Endothelial cell of umbilical vein (primary cell): ENCODE data around the gene NME4. TPM values are rescaled to one million over a fixed set of nuclear protein-coding genes. Genes with fewer than 3 reads are reported as not detected.

Experiments
- BruUV-seq: library from RNA; stranded (reverse); fragments of 400-500 nt; replicated peaks from 2 replicates; lab custom pipeline; 2021; lab: Mats Ljungman, UMichigan
- CTCF ChIA-PET: fragments of 300-600, 350-600 bp; sonication (Branson Sonifier 250); formaldehyde crosslinking; loops from one replicate; lab custom pipeline; 2021; ENCODE audit warnings: antibody characterized with exemption, inconsistent platforms; lab: Charles Lee
- POLR2A ChIA-PET: fragments of 300-600, 350-600 bp; sonication (Branson Sonifier 250); formaldehyde crosslinking; loops from one replicate; lab custom pipeline; 2021; ENCODE audit warnings: antibody characterized with exemption, inconsistent platforms; lab: Charles Lee
- DNase-seq: peaks from one replicate; pipeline ENCODE4 v3.0.0-alpha.2; 2011; ENCODE audit warnings: low read depth, low spot score
- FAIRE-seq: peaks from 2 replicates; lab custom pipeline; 2011; peaks lifted over from hg19 to GRCh38; lab: Jason Lieb, UNC
- H2AFZ ChIP-seq: 2 replicates; pipeline ENCODE4 v1.6.0; 2012; ENCODE audit warnings: low read depth, low read length, control low read depth, inconsistent platforms
- H3K27ac ChIP-seq: 2 replicates; pipeline ENCODE4 v1.5.1; 2011; ENCODE audit warnings: low read depth, mild to moderate bottlenecking, control low read depth, low read length, moderate library complexity; ENCODE audit not compliant: insufficient read depth
- H3K27me3 ChIP-seq, 2 experiments: 2 replicates each; pipeline versions ENCODE4 v1.6.0 to v1.6.1; 2011; ENCODE audit warnings: low read length in 2 of 2, mixed read lengths in 1 of 2; ENCODE audit not compliant: control insufficient read depth in 2 of 2, insufficient read depth in 2 of 2
- H3K36me3 ChIP-seq, 2 experiments: 2 replicates in 1 of 2; 3 replicates in 1 of 2; pipeline ENCODE4 v1.5.1; 2011; ENCODE audit warnings: low read length in 2 of 2, mild to moderate bottlenecking in 1 of 2, moderate library complexity in 1 of 2; ENCODE audit not compliant: control insufficient read depth in 2 of 2, insufficient read depth in 2 of 2; ENCODE audit errors: extremely low read depth in 1 of 2
- H3K4me1 ChIP-seq: 3 replicates; pipeline ENCODE4 v1.5.1; 2011; ENCODE audit warnings: mild to moderate bottlenecking, low read length; ENCODE audit not compliant: control insufficient read depth, insufficient read depth; ENCODE audit errors: extremely low read depth
- H3K4me2 ChIP-seq: 2 replicates; pipeline ENCODE4 v1.6.1; 2011; ENCODE audit warnings: low read length, control low read depth, mixed read lengths; ENCODE audit not compliant: insufficient read depth
- H3K4me3 ChIP-seq, 3 experiments: fragments of 200-600 bp in 1 of 3; sonication (generic), shearing (Covaris generic) in 1 of 3; replicated peaks in 1 of 3; 2 replicates each; pipeline ENCODE4 v1.5.1; 2011 to 2016; ENCODE audit warnings: control low read depth in 3 of 3, low read length in 3 of 3, mild to moderate bottlenecking in 2 of 3, inconsistent platforms in 1 of 3, low read depth in 1 of 3, moderate library complexity in 1 of 3; ENCODE audit not compliant: insufficient read depth in 1 of 3
- H3K79me2 ChIP-seq: 2 replicates; pipeline ENCODE4 v1.6.0; 2012; ENCODE audit warnings: low read length, inconsistent platforms; ENCODE audit not compliant: control insufficient read depth, insufficient read depth
- H3K9ac ChIP-seq: replicated peaks from 2 replicates; pipeline ENCODE3; 2011; ENCODE audit warnings: low read length, control low read depth; ENCODE audit not compliant: insufficient read depth; ENCODE audit errors: extremely low read depth
- H3K9me1 ChIP-seq: replicated peaks from 3 replicates; pipeline ENCODE4 v1.6.0; 2011; ENCODE audit warnings: mild to moderate bottlenecking, low read length; ENCODE audit not compliant: control insufficient read depth, insufficient read depth; ENCODE audit errors: extremely low read depth
- H3K9me3 ChIP-seq: replicated peaks from 2 replicates; pipeline ENCODE4 v1.5.1; 2012; ENCODE audit warnings: low read length, inconsistent platforms; ENCODE audit not compliant: control insufficient read depth, insufficient read depth
- H4K20me1 ChIP-seq: replicated peaks from 2 replicates; pipeline ENCODE3; 2011; ENCODE audit warnings: mild to moderate bottlenecking, low read length; ENCODE audit not compliant: control insufficient read depth, insufficient read depth; ENCODE audit errors: extremely low read depth
- CTCF ChIP-seq, 2 donors: IDR thresholded peaks; 1 replicate in 1 of 2; 2 replicates in 1 of 2; pipeline ENCODE4 v1.5.1; 2011; ENCODE audit warnings: low read length in 2 of 2, mild to moderate bottlenecking in 2 of 2, moderate library complexity in 2 of 2, control low read depth in 1 of 2, inconsistent platforms in 1 of 2, low read depth in 1 of 2; ENCODE audit not compliant: insufficient read depth in 1 of 2; ENCODE audit errors: extremely low read depth in 1 of 2
- EZH2 ChIP-seq: IDR thresholded peaks from 2 replicates; pipeline ENCODE4 v1.6.1; 2012; ENCODE audit warnings: borderline replicate concordance, low read depth, mild to moderate bottlenecking, moderate library complexity, low read length, inconsistent platforms; ENCODE audit not compliant: severe bottlenecking
- FOS ChIP-seq: IDR thresholded peaks from 2 replicates; pipeline ENCODE4 v1.6.1; 2011; ENCODE audit warnings: mild to moderate bottlenecking, low read length, moderate library complexity, borderline replicate concordance; ENCODE audit not compliant: insufficient read depth
- GATA2 ChIP-seq: IDR thresholded peaks from 2 replicates; pipeline ENCODE4 v1.7.0; 2011; ENCODE audit warnings: low read depth, mild to moderate bottlenecking, moderate library complexity, mixed read lengths, low read length; ENCODE audit not compliant: insufficient read length, insufficient read depth
- JUN ChIP-seq: IDR thresholded peaks from 2 replicates; pipeline ENCODE4 v1.6.1; 2011; ENCODE audit warnings: borderline replicate concordance, low read depth; ENCODE audit not compliant: insufficient read length, insufficient read depth
- MAX ChIP-seq: IDR thresholded peaks from 2 replicates; pipeline ENCODE4 v1.6.1; 2011; ENCODE audit not compliant: insufficient read depth, insufficient read length
- MYC ChIP-seq: IDR thresholded peaks from one replicate; pipeline ENCODE4 v1.6.1; 2011; ENCODE audit warnings: mild to moderate bottlenecking, low read depth, low read length
- POLR2A ChIP-seq: IDR thresholded peaks from 2 replicates; pipeline ENCODE4 v1.6.1; 2012; ENCODE audit warnings: low read depth, mild to moderate bottlenecking, control low read depth, low read length
- POLR2AphosphoS5 ChIP-seq: IDR thresholded peaks from 2 replicates; pipeline ENCODE4 v1.6.1; 2012; ENCODE audit warnings: low read depth, mild to moderate bottlenecking, control low read depth, low read length, moderate library complexity; ENCODE audit not compliant: insufficient read depth
- dilution Hi-C: fragments of 300-500 bp; cut with MboI; formaldehyde crosslinking; loops from one replicate; pipeline ENCODE4 v1.15.0; 2019; ENCODE audit warnings: low sequenced_read_pairs; ENCODE audit not compliant: extremely low pct_ligation_motif_present
- intact Hi-C: fragments of 100-400 bp; cut with micrococcal nuclease; formaldehyde crosslinking; loops from one replicate; pipeline ENCODE4 v1.10.0; 2022
- polyA plus RNA-seq, 4 experiments: library from polyadenylated mRNA; depleted of rRNA in 3 of 4; stranded (reverse) in 3 of 4; unstranded in 1 of 4; fragments of >200 nt; gene quantifications; 2 replicates each; pipeline versions ENCODE4 v1.2.1 to v1.2.3, GENCODE V29; 2011 to 2012; ENCODE audit warnings: missing spikeins in 1 of 4
- total RNA-seq: library from RNA; stranded (reverse); gene quantifications from 2 replicates; pipeline ENCODE4 v1.2.3, GENCODE V29; 2021

The NME4 gene
- total and polyA plus RNA-seq, 2 donors (not counting 3 experiments of a cell fraction or from before 2014, with no cell fraction given), result 170 to 264 TPM

GRCh38 chr16:379961-380761 is 16.8 kb upstream of the NME4 start:
- no peak for DNase-seq
- ChIA-PET CTCF (interaction anchor here (1.2 to 2.5 kb wide), 3 partner anchors 10 to 108 kb away, joined by 4 to 7 read pairs (median 4); partner anchors contain the start of gene MRPL28), POLR2A (no interaction called here)
- Histone ChIP-seq H3K79me2 (peaks cover 26% of the 10 kb centered on the region), H3K27me3 (no peaks in the 10 kb centered on the region), H3K36me3 (peaks cover 0 to 18% of the 10 kb centered on the region in 2 experiments), H3K4me2 (peak overlapping the region; percentile 47), H3K4me3 (peak overlapping the region in 1 of 3 experiments; percentile 93), H3K9me3 (no peaks in the 10 kb centered on the region), H3K27ac (no peak overlapping the region), H3K4me1 (peaks cover 20% of the 10 kb centered on the region), H4K20me1 (no peaks in the 10 kb centered on the region), H3K9ac (no peak overlapping the region), H2AFZ (no peak overlapping the region), H3K9me1 (no peaks in the 10 kb centered on the region)
- dilution Hi-C loops, result no loop called here
- BruUV-seq, result no TSS peak
- no peak for FAIRE-seq
- intact Hi-C loops, result no loop called here
- TF ChIP-seq JUN (no peak), POLR2A (no peak)

GRCh38 chr16:380762-381011 is 16.3 kb upstream of the NME4 start:
- no TSS peak for BruUV-seq
- Histone ChIP-seq H3K4me1 (peaks cover 20% of the 10 kb centered on the region), H3K27me3 (no peaks in the 10 kb centered on the region), H3K27ac (no peak overlapping the region), H3K9me1 (no peaks in the 10 kb centered on the region), H2AFZ (no peak overlapping the region), H4K20me1 (no peaks in the 10 kb centered on the region), H3K36me3 (peaks cover 0 to 18% of the 10 kb centered on the region in 2 experiments), H3K9ac (peak overlapping the region; percentile 64), H3K79me2 (peaks cover 26% of the 10 kb centered on the region), H3K4me2 (peak overlapping the region; percentile 47), H3K4me3 (peak overlapping the region; percentile 60 to 93 (median 83)), H3K9me3 (no peaks in the 10 kb centered on the region)
- POLR2A ChIA-PET, result no interaction called here
- CTCF ChIA-PET, result interaction anchor here (1.9 to 2.5 kb wide), 3 partner anchors 17 to 107 kb away, joined by 4 to 8 read pairs (median 7); no protein-coding TSS in a partner anchor
- DNase-seq (no peak), FAIRE-seq (no peak)
- intact Hi-C loops (loop anchor here (1.0 kb wide), 1 partner anchor 10 kb away; the partner anchor contains the start of gene MRPL28), dilution Hi-C loops (no loop called here)
- TF ChIP-seq FOS (no peak), EZH2 (no peak), MAX (no peak), POLR2AphosphoS5 (no peak), GATA2 (no peak), JUN (no peak), CTCF (IDR thresholded peaks at IDR 0.05; ENCODE audit: extremely low read depth in 1 of 2, insufficient read depth in 1 of 2, low read depth in 1 of 2, low read length in 2 of 2) (no peak), POLR2A (no peak), MYC (no peak)
